GM23338 (cell line): ENCODE measurements around the gene PCSK2.

Experiments used
- CREB1 ChIP-seq: fragments of 250-450 bp; sonication (Bioruptor Pico); IDR thresholded peaks from 2 replicates; pipeline ENCODE4 v1.5.0; 2020; ENCODE audit warnings: low read depth, mild to moderate bottlenecking, moderate library complexity
- CTCF ChIP-seq, 2 experiments: fragments of 200-600 bp in 1 of 2; sonication (generic) in 1 of 2; conservative IDR thresholded peaks; 2 replicates each; pipeline versions ENCODE4 v1.5.1 to v1.6.1; 2016 to 2017; ENCODE audit warnings: antibody characterized with exemption in 2 of 2, low read depth in 2 of 2, mild to moderate bottlenecking in 2 of 2, moderate library complexity in 1 of 2
- ETS1 ChIP-seq: IDR thresholded peaks from 2 replicates; pipeline ENCODE4 v1.6.1; 2016; ENCODE audit warnings: antibody characterized with exemption
- EZH2 ChIP-seq: fragments of 200-600 bp; sonication (generic); IDR thresholded peaks from one replicate; pipeline ENCODE4 v1.8.0; 2017; ENCODE audit warnings: antibody characterized with exemption, mild to moderate bottlenecking, low read depth; ENCODE audit not compliant: unreplicated experiment
- EZH2phosphoT487 ChIP-seq: fragments of 200-600 bp; sonication (generic); IDR thresholded peaks from one replicate; pipeline ENCODE4 v1.8.1; 2018; ENCODE audit warnings: antibody characterized with exemption; ENCODE audit not compliant: unreplicated experiment
- JUNB ChIP-seq: IDR thresholded peaks from one replicate; pipeline ENCODE4 v1.6.1; 2016; ENCODE audit warnings: antibody characterized with exemption; ENCODE audit not compliant: unreplicated experiment
- NANOG ChIP-seq: IDR thresholded peaks from 2 replicates; pipeline ENCODE4 v1.6.1; 2016; ENCODE audit warnings: antibody characterized with exemption, borderline replicate concordance
- POLR2AphosphoS5 ChIP-seq: IDR thresholded peaks from 2 replicates; pipeline ENCODE4 v1.6.1; 2016; ENCODE audit warnings: antibody characterized with exemption, low read depth
- REST ChIP-seq: IDR thresholded peaks from one replicate; pipeline ENCODE4 v1.6.1; 2018; ENCODE audit warnings: antibody characterized with exemption; ENCODE audit not compliant: unreplicated experiment
- ZNF114 ChIP-seq: fragments of 250-450 bp; sonication (Bioruptor Pico); IDR thresholded peaks from 2 replicates; pipeline ENCODE4 v1.5.0; 2020; ENCODE audit warnings: mild to moderate bottlenecking, moderate library complexity
- ZNF331 ChIP-seq: fragments of 250-450 bp; sonication (Bioruptor Pico); IDR thresholded peaks from 2 replicates; pipeline ENCODE4 v1.5.0; 2020; ENCODE audit warnings: low read depth, mild to moderate bottlenecking, moderate library complexity
- ZNF462 ChIP-seq: fragments of 250-450 bp; sonication (Bioruptor Pico); IDR thresholded peaks from 2 replicates; pipeline ENCODE4 v1.5.0; 2020; ENCODE audit warnings: mild to moderate bottlenecking, moderate library complexity

- no peak for TF ChIP-seq CTCF (conservative IDR thresholded peaks at IDR 0.05; ENCODE audit: low read depth in 2 of 2)
- TF ChIP-seq EZH2: no peak
- no peak for TF ChIP-seq POLR2AphosphoS5
- no peak for TF ChIP-seq CREB1 (CRISPR knock-in tag)
- TF ChIP-seq EZH2phosphoT487: no peak
- no peak for TF ChIP-seq JUNB
- no peak for TF ChIP-seq REST
- TF ChIP-seq NANOG: no peak
- TF ChIP-seq ETS1: no peak
- no peak for TF ChIP-seq ZNF114 (CRISPR knock-in tag)
- no peak for TF ChIP-seq ZNF331 (CRISPR knock-in tag)
- no peak for TF ChIP-seq ZNF462 (CRISPR knock-in tag)
Observed at GRCh38 chr20:17515053-17515452, 288.2 kb downstream of the PCSK2 start.
